A673 (cell line): Measurements from ENCODE around the gene SETD4.

ENCODE experiments used
- EZH2 ChIP-seq: fragments of 200-600 bp; sonication (generic); IDR thresholded peaks from 2 replicates; pipeline ENCODE4 v1.6.1; 2017; ENCODE audit warnings: borderline replicate concordance, low read depth, mild to moderate bottlenecking, mixed read lengths, antibody characterized with exemption, low read length; ENCODE audit not compliant: poor library complexity, severe bottlenecking
- TF ChIP-seq, protein P1 (sequence below): fragments of 300-800, 200-600 bp; sonication (generic); conservative IDR thresholded peaks from 2 replicates; pipeline ENCODE4 v1.5.1; 2017; ENCODE audit warnings: low read depth, mild to moderate bottlenecking, antibody characterized with exemption, low read length, moderate library complexity, mixed read lengths

DNA sequence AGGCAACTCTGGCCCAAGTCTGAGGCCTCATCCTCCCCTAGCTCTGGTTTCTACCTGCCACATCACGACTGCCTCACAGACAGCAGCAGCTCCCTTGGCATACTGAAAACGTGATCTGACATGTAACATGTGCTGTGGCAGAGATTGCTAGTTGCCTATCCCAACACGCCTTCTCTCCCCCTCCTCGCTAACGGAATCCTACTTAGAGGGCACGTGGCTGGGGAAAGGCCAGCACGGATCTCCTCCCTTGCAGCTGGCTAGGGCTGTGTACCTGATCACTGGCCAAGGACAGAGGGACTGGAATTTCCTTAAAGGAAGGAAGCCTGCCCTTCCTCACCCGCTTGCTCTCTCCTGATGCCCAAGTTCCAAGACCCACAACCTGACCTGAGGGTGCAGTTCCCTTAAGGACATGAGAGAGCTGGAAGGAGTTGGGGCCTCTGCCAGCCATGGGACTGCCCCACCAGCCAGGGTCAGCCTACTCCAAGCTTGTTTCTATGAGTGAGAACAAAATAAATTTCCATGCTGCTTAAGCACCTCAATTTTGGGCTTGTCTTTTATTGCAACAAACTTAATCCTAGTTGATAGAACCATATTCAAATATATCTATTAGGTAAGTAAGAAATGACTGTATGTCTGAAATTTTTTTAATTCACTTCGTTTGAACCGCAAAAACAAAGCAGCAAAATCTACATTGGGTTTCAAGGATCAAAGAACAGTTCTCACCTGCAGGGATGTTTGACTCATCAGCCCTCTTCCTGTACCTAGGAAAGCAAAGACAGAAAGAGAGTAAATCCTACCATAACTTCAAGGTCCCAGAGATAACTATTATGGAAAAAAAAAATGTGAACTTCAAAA lies 7.2 kb downstream of the SETD4 start:
- TF ChIP-seq, protein P1, sequence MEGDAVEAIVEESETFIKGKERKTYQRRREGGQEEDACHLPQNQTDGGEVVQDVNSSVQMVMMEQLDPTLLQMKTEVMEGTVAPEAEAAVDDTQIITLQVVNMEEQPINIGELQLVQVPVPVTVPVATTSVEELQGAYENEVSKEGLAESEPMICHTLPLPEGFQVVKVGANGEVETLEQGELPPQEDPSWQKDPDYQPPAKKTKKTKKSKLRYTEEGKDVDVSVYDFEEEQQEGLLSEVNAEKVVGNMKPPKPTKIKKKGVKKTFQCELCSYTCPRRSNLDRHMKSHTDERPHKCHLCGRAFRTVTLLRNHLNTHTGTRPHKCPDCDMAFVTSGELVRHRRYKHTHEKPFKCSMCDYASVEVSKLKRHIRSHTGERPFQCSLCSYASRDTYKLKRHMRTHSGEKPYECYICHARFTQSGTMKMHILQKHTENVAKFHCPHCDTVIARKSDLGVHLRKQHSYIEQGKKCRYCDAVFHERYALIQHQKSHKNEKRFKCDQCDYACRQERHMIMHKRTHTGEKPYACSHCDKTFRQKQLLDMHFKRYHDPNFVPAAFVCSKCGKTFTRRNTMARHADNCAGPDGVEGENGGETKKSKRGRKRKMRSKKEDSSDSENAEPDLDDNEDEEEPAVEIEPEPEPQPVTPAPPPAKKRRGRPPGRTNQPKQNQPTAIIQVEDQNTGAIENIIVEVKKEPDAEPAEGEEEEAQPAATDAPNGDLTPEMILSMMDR, result no peak
- no peak for TF ChIP-seq EZH2
